ENCODE measurements around the gene COPG1.

- TF ChIP-seq GATA3 (IDR thresholded peaks at IDR 0.05; ENCODE audit: low read depth, low read length) (no peak), GATA2 (IDR thresholded peaks at IDR 0.05; ENCODE audit: low read depth, low read length) (no peak)
Measured at GRCh38 chr3:129286081-129286480, 36.7 kb downstream of the COPG1 start.
